Activated gamma-delta T cell treated with anti-CD3 and anti-CD28 coated beads, Interleukin-2, amount 50 U/mL, for 16 hours (primary cell): ENCODE results near the gene WWTR1.

ENCODE experiments used
- DNase-seq: peaks from one replicate; pipeline ENCODE4 v3.0.0-alpha.2; 2020; ENCODE audit warnings: low read depth

WWTR1 gene

GRCh38 chr3:149495581-149496125 is 162.2 kb downstream of the WWTR1 start:
- DNase-seq: no peak

GRCh38 chr3:149494759-149495580 is 162.9 kb downstream of the WWTR1 start:
- DNase-seq: no peak

- no peak for DNase-seq
Observed at GRCh38 chr3:149494022-149494758, 163.6 kb downstream of the WWTR1 start.

GRCh38 chr3:149493315-149494021 is 164.4 kb downstream of the WWTR1 start:
- no peak for DNase-seq

- no peak for DNase-seq
Observed at GRCh38 chr3:149490260-149490971, 167.4 kb downstream of the WWTR1 start.

- DNase-seq: no peak
Observed at GRCh38 chr3:149489060-149489690, 168.7 kb downstream of the WWTR1 start.

- DNase-seq: no peak
Observed at GRCh38 chr3:149487598-149488197, 170.1 kb downstream of the WWTR1 start.

- DNase-seq: no peak
Observed at GRCh38 chr3:149486726-149487125, 171.1 kb downstream of the WWTR1 start.

GRCh38 chr3:149481491-149481890 is 176.3 kb downstream of the WWTR1 start:
- DNase-seq: no peak

- no peak for DNase-seq
Observed at GRCh38 chr3:149481056-149481455, 176.8 kb downstream of the WWTR1 start.

GRCh38 chr3:149480326-149481017 is 177.4 kb downstream of the WWTR1 start:
- DNase-seq: no peak

GRCh38 chr3:149479621-149480325 is 178.1 kb downstream of the WWTR1 start:
- no peak for DNase-seq

GRCh38 chr3:149476225-149476624 is 181.6 kb downstream of the WWTR1 start:
- DNase-seq: no peak

GRCh38 chr3:149475451-149476060 is 182.3 kb downstream of the WWTR1 start:
- DNase-seq: no peak

- no peak for DNase-seq
Observed at GRCh38 chr3:149474250-149474817, 183.5 kb downstream of the WWTR1 start, which contains the start of gene TM4SF4. Gene TM4SF4 (plus strand): TSS chr3:149474697. CDS start chr3:149474878, 181 bp downstream.

GRCh38 chr3:149473357-149474249 is 184.2 kb downstream of the WWTR1 start:
- DNase-seq: no peak

GRCh38 chr3:149472030-149472797 is 185.6 kb downstream of the WWTR1 start:
- DNase-seq: no peak
